ENCODE data around the gene SUMF1. TPM values are rescaled to one million over a fixed set of nuclear protein-coding genes. Genes with fewer than 3 reads are reported as not detected.

SUMF1 gene
- total RNA-seq, 2 donors from 2014 or later = 5.0 to 7.2 TPM

DNA sequence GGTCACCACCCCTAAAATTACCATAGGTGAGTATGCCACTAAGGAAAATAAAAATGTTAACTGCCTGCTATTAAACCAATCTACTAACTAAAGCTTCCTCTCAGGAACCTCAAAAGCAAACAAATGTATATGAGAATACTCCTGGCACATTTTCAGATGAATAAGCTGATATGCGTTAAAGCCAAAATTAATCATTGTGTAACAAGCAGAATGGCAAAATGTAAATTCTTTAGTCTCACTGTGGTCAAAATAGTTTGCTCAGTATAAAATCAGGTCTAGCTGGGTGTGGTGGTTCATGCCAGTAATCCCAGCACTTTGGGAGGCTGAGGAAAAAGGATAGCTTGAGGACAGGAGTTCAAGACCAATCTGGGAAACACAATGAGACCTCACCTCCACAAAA lies 53.6 kb downstream of the SUMF1 start:
- H3K4me3 Mint-ChIP-seq = no peak overlapping the region
- DNase-seq (no peak), ATAC-seq (replicated peaks in 1 of 2) (no peak)
- peaks cover 4 to 7% of the 10 kb centered on the region in 2 donors for H3K36me3 Mint-ChIP-seq (ENCODE audit: insufficient read depth in 2 of 2)
- H3K9me3 Mint-ChIP-seq = no peaks in the 10 kb centered on the region
- H3K27ac Mint-ChIP-seq = no peak overlapping the region
- peaks cover 53% of the 10 kb centered on the region for H3K4me1 Mint-ChIP-seq (ENCODE audit: low read depth)
- H3K27me3 Mint-ChIP-seq (ENCODE audit: low read depth) = no peaks in the 10 kb centered on the region

DNA sequence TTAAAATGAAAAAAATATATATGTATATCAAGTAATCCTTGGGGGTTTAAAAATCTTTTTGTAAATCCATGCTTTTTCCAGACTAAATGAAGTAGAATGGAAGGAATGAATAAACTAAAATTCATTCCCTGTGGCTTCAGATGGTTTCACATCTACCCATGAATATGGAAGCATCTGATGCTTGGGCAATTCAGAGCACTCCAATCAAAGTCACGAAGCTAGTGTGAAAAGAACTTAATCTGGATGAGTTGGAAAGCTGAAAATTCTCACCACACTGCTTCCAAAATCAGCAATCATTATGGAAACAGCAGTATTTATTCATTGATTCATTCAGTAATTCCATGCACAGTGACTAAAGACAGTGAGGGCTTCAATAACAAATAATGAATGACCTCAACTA lies 55.2 kb downstream of the SUMF1 start:
- H3K4me3 Mint-ChIP-seq = no peak overlapping the region
- no peaks in the 10 kb centered on the region for H3K9me3 Mint-ChIP-seq
- H3K36me3 Mint-ChIP-seq (ENCODE audit: insufficient read depth in 2 of 2) = peaks cover 6 to 7% of the 10 kb centered on the region in 2 donors
- ATAC-seq (replicated peaks in 1 of 2) (no peak), DNase-seq (no peak)
- H3K4me1 Mint-ChIP-seq (ENCODE audit: low read depth) = peaks cover 51% of the 10 kb centered on the region
- H3K27ac Mint-ChIP-seq = no peak overlapping the region
- no peaks in the 10 kb centered on the region for H3K27me3 Mint-ChIP-seq (ENCODE audit: low read depth)

DNA sequence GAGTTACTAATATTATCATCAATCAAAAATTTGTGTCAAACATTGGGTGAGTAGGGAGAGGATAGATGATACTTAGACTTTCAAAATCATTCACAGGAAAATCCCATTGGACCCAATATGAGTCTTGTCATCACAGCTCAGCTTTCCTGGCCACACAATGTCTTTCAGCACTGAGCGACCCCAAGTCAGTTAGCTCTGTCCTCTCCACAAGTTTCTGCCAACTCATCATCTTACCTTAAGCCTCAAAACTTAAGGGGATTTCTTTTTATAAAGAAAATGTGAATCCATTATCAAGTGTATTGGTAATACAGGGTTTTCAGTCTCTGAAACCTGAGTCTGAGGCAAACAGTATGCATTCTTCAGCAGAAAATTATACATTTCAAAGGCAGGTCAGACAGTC lies 55.8 kb downstream of the SUMF1 start:
- peaks cover 6 to 7% of the 10 kb centered on the region in 2 donors for H3K36me3 Mint-ChIP-seq (ENCODE audit: insufficient read depth in 2 of 2)
- DNase-seq (no peak), ATAC-seq (replicated peaks in 1 of 2) (no peak)
- H3K9me3 Mint-ChIP-seq = no peaks in the 10 kb centered on the region
- H3K27ac Mint-ChIP-seq = peak overlapping the region; percentile 58
- peak overlapping the region; percentile 22 to 97 for H3K4me3 Mint-ChIP-seq
- no peaks in the 10 kb centered on the region for H3K27me3 Mint-ChIP-seq (ENCODE audit: low read depth)
- peaks cover 51% of the 10 kb centered on the region for H3K4me1 Mint-ChIP-seq (ENCODE audit: low read depth)

DNA sequence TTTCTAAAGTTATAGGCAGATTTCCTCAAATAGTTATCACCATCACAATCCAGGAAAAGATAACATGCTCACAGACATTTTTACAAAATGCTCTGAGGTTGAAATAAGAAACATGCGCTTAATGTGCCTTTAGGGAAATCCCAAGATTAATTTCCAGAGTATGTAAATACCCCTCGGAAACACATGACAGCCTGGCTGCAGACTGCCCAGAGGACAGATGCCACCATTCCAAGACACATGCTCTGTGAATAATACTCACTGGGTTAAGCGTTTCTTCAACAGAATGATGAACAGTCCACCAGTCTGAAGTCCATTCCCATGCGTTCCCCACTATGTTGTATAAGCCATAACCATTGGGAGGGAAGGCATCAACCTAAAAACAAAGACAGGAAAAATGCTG lies 56.5 kb downstream of the SUMF1 start:
- Mint-ChIP-seq H3K27ac (peak overlapping the region; percentile 58), H3K9me3 (no peaks in the 10 kb centered on the region), H3K36me3 (ENCODE audit: insufficient read depth in 2 of 2) (peaks cover 6 to 7% of the 10 kb centered on the region in 2 donors), H3K4me1 (ENCODE audit: low read depth) (peaks cover 53% of the 10 kb centered on the region), H3K27me3 (ENCODE audit: low read depth) (no peaks in the 10 kb centered on the region), H3K4me3 (peak overlapping the region in 1 of 2 donors; percentile 97)
- DNase-seq = no peak
- no peak for ATAC-seq (replicated peaks in 1 of 2)

DNA sequence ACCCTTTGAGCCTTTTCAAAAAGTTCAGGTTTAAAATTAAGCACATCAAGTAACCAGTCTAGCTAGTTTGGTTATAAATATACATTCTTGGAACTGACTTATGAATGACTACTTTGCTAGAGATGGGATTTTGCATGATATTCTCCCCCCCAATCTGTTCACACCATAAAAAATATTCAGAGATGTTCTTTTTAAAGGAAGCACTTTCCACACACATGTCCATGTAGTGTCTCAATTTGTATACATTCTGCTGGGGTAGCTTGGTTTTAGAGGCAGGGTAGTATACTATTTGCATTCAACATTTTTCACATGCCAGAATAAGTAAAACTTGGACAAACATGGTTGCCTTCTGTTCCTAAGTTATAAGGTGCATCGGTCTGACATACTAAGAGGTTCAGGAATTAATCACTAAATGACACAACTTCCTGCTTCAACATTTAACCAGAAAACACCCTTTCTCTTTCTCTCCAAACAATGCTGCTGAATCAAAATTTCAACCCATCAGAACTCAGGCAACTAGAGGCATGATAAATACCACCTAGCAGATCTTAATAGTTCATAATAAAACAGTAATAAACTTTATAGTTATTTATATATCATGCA lies 57.0 kb downstream of the SUMF1 start:
- Mint-ChIP-seq H3K9me3 (no peaks in the 10 kb centered on the region), H3K36me3 (ENCODE audit: insufficient read depth in 2 of 2) (peaks cover 6 to 7% of the 10 kb centered on the region in 2 donors), H3K27ac (peak overlapping the region; percentile 99), H3K4me1 (ENCODE audit: low read depth) (peaks cover 56% of the 10 kb centered on the region), H3K27me3 (ENCODE audit: low read depth) (no peaks in the 10 kb centered on the region), H3K4me3 (peak overlapping the region; percentile 76 to 97)
- DNase-seq (no peak), ATAC-seq (replicated peaks in 1 of 2) (peak; percentile 61 to 64)

DNA sequence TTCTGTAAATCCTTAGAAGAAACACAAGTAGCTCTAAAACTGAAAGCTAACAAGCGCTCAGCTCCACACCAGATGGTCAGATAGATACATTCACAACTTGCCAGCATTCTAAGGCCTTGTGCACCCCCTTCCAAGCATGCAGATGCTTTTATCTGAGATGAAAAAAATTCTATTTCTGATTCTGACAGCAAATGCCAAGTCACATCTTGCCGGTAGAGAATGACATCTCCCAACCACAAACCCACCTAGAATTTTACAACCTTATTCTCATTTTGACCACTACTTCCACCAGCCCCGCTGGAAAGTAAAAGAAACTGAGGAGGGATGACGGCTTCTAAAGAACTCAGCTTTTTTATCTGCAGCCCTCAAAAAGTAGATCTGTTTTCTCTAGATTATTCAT lies 57.7 kb downstream of the SUMF1 start:
- H3K9me3 Mint-ChIP-seq = no peaks in the 10 kb centered on the region
- H3K4me3 Mint-ChIP-seq = peak overlapping the region; percentile 76 to 97
- ATAC-seq (replicated peaks in 1 of 2) (peak; percentile 83 to 84), DNase-seq (peak; percentile 45 to 61)
- H3K27ac Mint-ChIP-seq = peak overlapping the region; percentile 99
- H3K27me3 Mint-ChIP-seq (ENCODE audit: low read depth) = no peaks in the 10 kb centered on the region
- peaks cover 56% of the 10 kb centered on the region for H3K4me1 Mint-ChIP-seq (ENCODE audit: low read depth)
- peaks cover 6 to 7% of the 10 kb centered on the region in 2 donors for H3K36me3 Mint-ChIP-seq (ENCODE audit: insufficient read depth in 2 of 2)

DNA sequence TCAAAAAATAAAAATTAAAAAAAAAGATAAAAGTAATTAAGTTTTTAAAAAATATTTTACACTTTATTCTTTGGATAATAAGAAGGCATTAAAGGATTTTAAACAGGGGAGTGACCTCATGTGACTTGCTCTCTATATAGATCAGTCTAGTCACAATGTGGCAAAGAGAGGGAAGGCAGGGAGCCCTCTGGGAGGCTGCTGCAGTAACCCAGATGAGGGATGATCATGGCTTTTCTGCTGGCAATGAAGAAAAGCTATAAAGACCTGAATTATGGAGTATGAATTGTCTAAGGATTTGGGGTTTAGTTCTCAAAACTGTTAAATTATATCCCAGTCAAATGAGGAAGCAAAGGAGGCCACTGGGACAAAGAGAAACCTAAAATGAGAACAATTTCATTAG lies 58.1 kb downstream of the SUMF1 start:
- no peak for ATAC-seq (replicated peaks in 1 of 2)
- peak overlapping the region; percentile 76 to 97 for H3K4me3 Mint-ChIP-seq
- peak overlapping the region; percentile 99 for H3K27ac Mint-ChIP-seq

DNA sequence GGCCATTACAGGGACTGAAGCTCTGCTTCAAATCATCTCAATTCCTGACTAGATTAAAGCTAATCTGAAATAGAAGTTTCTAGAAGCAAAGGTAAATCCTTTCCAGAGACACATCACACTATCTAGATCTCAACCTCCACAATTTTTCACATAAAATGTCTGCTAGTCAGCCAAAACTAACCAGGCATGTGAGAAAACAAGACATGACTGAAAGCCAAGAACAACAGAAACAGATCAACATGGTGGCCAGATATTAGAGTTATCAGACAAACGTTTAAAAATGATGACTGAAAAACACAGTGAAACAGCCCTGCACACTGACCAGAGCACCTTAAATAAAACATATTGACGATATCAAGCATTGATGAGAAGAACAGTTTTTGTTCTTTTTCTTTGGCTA lies 59.1 kb downstream of the SUMF1 start:
- peaks cover 56% of the 10 kb centered on the region for H3K4me1 Mint-ChIP-seq (ENCODE audit: low read depth)
- H3K4me3 Mint-ChIP-seq = peak overlapping the region in 1 of 2 donors; percentile 5
- ATAC-seq (replicated peaks in 1 of 2) (no peak), DNase-seq (no peak)
- peaks cover 9 to 11% of the 10 kb centered on the region in 2 donors for H3K36me3 Mint-ChIP-seq (ENCODE audit: insufficient read depth in 2 of 2)
- no peak overlapping the region for H3K27ac Mint-ChIP-seq
- no peaks in the 10 kb centered on the region for H3K9me3 Mint-ChIP-seq
- no peaks in the 10 kb centered on the region for H3K27me3 Mint-ChIP-seq (ENCODE audit: low read depth)

More for the DNA sequence above, 58.1 kb downstream of the SUMF1 start:
- H3K4me1 Mint-ChIP-seq (ENCODE audit: low read depth) = peaks cover 56% of the 10 kb centered on the region
- DNase-seq = no peak
- H3K9me3 Mint-ChIP-seq = no peaks in the 10 kb centered on the region
- H3K27me3 Mint-ChIP-seq (ENCODE audit: low read depth) = no peaks in the 10 kb centered on the region
- peaks cover 6 to 7% of the 10 kb centered on the region in 2 donors for H3K36me3 Mint-ChIP-seq (ENCODE audit: insufficient read depth in 2 of 2)

DNA sequence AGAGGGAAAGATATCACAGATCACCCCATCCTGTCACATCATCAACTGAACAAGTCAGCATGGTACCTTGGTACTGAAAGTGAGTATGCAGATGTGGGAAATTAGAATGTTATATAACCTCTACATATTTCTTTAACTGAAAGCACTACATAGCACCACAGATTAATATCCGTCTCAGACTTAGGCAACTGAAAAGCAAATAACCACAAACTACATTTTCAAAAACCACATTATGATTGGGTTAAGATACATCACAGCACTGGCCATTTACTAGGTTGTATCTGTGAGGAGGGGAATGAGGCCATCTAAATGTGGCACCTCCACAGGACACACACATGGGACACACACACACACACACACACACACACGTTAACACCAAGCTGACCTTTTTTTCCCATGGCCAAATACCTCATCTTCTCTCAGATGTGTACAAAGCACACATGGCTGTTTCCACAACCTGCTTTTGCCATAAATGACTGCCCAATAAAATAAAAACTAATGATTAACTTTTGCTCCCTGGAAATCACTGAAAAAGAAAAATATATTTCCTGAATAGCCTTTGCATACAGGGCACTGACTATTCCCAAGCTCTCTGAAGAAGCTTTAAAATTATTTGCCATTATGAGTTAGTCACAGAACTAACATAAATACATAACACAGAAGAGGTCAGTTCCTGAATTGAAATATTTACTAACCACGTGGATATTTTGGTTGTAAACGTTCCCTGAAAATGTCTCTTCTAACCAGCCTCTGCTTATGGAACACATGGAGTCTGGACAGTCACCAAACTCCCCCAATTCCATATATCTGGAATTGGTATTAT lies 60.1 kb downstream of the SUMF1 start:
- no peak for DNase-seq
- ATAC-seq (replicated peaks in 1 of 2) = peak in 1 of 2 donors; percentile 9
- peaks cover 9 to 10% of the 10 kb centered on the region in 2 donors for H3K36me3 Mint-ChIP-seq (ENCODE audit: insufficient read depth in 2 of 2)
- no peaks in the 10 kb centered on the region for H3K9me3 Mint-ChIP-seq
- no peaks in the 10 kb centered on the region for H3K27me3 Mint-ChIP-seq (ENCODE audit: low read depth)
- H3K27ac Mint-ChIP-seq = peak overlapping the region; percentile 17
- no peak overlapping the region for H3K4me3 Mint-ChIP-seq
- H3K4me1 Mint-ChIP-seq (ENCODE audit: low read depth) = peaks cover 65% of the 10 kb centered on the region

DNA sequence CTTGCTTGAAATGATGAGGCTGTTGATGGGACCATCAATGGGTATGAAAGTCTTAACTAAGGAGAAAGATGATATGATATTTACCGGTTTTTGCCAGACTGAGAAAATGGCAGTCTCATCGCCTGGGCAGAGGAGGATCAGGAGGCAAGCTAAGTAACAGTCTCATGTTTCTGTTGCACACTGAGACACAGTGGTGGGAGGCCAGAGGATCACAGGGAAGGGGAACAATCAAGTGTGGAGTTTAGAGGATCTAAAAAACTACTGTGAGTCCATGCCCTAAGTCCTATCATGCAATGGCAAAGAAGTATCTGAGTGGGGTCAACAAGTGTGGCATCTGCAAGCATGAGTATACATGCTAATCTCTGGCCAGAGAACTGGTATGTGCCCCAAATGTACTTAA lies 62.2 kb downstream of the SUMF1 start:
- peaks cover 55% of the 10 kb centered on the region for H3K4me1 Mint-ChIP-seq (ENCODE audit: low read depth)

DNA sequence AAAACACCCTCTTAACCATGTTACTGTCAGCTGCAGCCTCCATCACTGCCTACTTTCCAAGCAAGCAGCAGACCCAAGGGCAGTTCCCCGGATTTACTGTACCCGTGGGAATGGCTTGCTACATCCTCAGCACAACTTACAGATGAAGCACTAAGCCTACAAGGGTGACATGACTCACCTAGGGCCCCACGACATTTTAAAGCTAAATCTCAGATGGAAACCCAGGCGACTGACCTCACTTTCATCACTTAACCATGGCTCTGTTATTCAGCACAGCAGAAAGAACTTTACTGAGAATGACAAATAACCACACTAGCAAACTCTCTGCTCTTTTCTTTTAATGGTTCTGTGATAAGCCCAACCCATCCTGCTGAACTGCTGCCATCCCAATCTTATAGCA lies 65.6 kb downstream of the SUMF1 start:
- Mint-ChIP-seq H3K4me3 (peak overlapping the region; percentile 2 to 42), H3K4me1 (ENCODE audit: low read depth) (peaks cover 29% of the 10 kb centered on the region), H3K27ac (no peak overlapping the region), H3K36me3 (ENCODE audit: insufficient read depth in 2 of 2) (peaks cover 9 to 10% of the 10 kb centered on the region in 2 donors), H3K27me3 (ENCODE audit: low read depth) (no peaks in the 10 kb centered on the region), H3K9me3 (no peaks in the 10 kb centered on the region)
- peak; percentile 98 to 99 for ATAC-seq (replicated peaks in 1 of 2)
- DNase-seq = peak; percentile 49 to 56

More for the DNA sequence above, 62.2 kb downstream of the SUMF1 start:
- Mint-ChIP-seq H3K36me3 (ENCODE audit: insufficient read depth in 2 of 2) (peaks cover 9 to 10% of the 10 kb centered on the region in 2 donors), H3K27ac (no peak overlapping the region), H3K9me3 (no peaks in the 10 kb centered on the region), H3K4me3 (no peak overlapping the region), H3K27me3 (ENCODE audit: low read depth) (no peaks in the 10 kb centered on the region)
- ATAC-seq (replicated peaks in 1 of 2) (no peak), DNase-seq (no peak)

DNA sequence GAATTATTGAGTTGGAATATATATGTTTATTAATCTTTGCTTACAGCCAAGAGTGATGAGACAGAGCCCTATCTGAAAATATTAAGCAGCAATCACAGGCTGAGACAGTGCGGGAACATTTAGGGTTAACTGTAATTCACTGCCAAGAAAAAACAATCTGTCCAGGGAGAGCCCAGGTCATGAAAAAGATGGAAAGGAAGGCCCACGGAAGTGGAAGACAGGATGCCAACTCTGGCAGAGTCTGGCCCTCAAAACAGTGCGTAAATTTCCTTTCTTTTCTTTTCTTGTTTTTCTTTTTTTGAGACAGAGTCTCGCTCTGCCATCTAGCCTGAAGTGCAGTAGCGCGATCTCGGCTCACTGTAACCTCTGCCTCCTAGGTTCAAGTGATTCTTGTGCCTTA lies 67.6 kb downstream of the SUMF1 start:
- Mint-ChIP-seq H3K36me3 (ENCODE audit: insufficient read depth in 2 of 2) (peaks cover 11% of the 10 kb centered on the region in 2 donors), H3K4me3 (no peak overlapping the region), H3K9me3 (no peaks in the 10 kb centered on the region), H3K4me1 (ENCODE audit: low read depth) (peaks cover 42% of the 10 kb centered on the region), H3K27me3 (ENCODE audit: low read depth) (no peaks in the 10 kb centered on the region), H3K27ac (no peak overlapping the region)
- no peak for ATAC-seq (replicated peaks in 1 of 2)
- DNase-seq = no peak

DNA sequence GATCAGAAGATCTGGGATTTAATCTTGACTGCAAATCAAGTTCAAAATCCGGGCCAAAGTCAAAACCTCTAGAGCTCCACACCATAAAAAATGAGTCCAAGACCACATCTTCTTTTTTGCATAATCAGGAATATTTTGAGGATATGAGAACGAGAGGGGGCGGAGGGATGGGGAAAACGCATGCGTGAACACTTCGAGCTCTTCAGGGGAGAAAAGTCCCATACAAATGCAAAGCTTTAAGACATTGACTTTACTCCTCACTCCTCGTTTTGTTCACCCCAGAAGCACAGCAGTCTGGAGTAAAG lies 68.2 kb downstream of the SUMF1 start:
- H3K36me3 Mint-ChIP-seq (ENCODE audit: insufficient read depth in 2 of 2) = peaks cover 11% of the 10 kb centered on the region in 2 donors
- ATAC-seq (replicated peaks in 1 of 2) = no peak

More for the DNA sequence above, 68.2 kb downstream of the SUMF1 start:
- H3K27ac Mint-ChIP-seq = no peak overlapping the region
- H3K4me1 Mint-ChIP-seq (ENCODE audit: low read depth) = peaks cover 48% of the 10 kb centered on the region
- no peaks in the 10 kb centered on the region for H3K27me3 Mint-ChIP-seq (ENCODE audit: low read depth)
- H3K9me3 Mint-ChIP-seq = no peaks in the 10 kb centered on the region
- DNase-seq = no peak
- no peak overlapping the region for H3K4me3 Mint-ChIP-seq
